NCI-H2081 (cell line): ENCODE results near the gene TBC1D20.
"Not testable (repeated sequence)": the region's sequence is repeated elsewhere in the genome, so short reads cannot be mapped to it uniquely, and the experiment has no call there.

Experiments used
- DNase-seq, 2 experiments: peaks; one replicate each; lab custom pipeline; 2025; lab: John Stamatoyannopoulos, UW

TBC1D20 gene

GRCh38 chr20:475463-476357 is 13.4 kb upstream of the TBC1D20 start:
- no peak for DNase-seq

- no peak for DNase-seq
Observed at GRCh38 chr20:474581-474980, 12.2 kb upstream of the TBC1D20 start.

GRCh38 chr20:472889-473292 is 10.6 kb upstream of the TBC1D20 start:
- DNase-seq: no peak

- DNase-seq: no peak
Observed at GRCh38 chr20:472137-472846, 10.0 kb upstream of the TBC1D20 start.

GRCh38 chr20:469746-470490 is 7.6 kb upstream of the TBC1D20 start:
- DNase-seq: no peak

- DNase-seq: no peak
Observed at GRCh38 chr20:467755-468154, 5.4 kb upstream of the TBC1D20 start.

GRCh38 chr20:461254-462198 is 807 bp downstream of the TBC1D20 start:
- DNase-seq: peak; percentile 32 to 41

GRCh38 chr20:460707-461106 is 1.6 kb downstream of the TBC1D20 start:
- DNase-seq: no peak

- no peak for DNase-seq
Observed at GRCh38 chr20:460180-460579, 2.2 kb downstream of the TBC1D20 start.

GRCh38 chr20:458776-459175 is 3.6 kb downstream of the TBC1D20 start:
- DNase-seq: no peak

GRCh38 chr20:454951-455350 is 7.4 kb downstream of the TBC1D20 start:
- no peak for DNase-seq

GRCh38 chr20:452021-452420 is 10.3 kb downstream of the TBC1D20 start:
- not testable (repeated sequence) for DNase-seq

- DNase-seq: peak in 1 of 2 experiments; percentile 14
Observed at GRCh38 chr20:445514-446336, 16.6 kb downstream of the TBC1D20 start.

GRCh38 chr20:444862-445426 is 17.4 kb downstream of the TBC1D20 start:
- DNase-seq: no peak

GRCh38 chr20:444117-444516 is 18.2 kb downstream of the TBC1D20 start:
- DNase-seq: no peak

GRCh38 chr20:443223-443775 is 19.0 kb downstream of the TBC1D20 start:
- no peak for DNase-seq

GRCh38 chr20:440636-441035 is 21.7 kb downstream of the TBC1D20 start:
- DNase-seq: no peak

GRCh38 chr20:440148-440547 is 22.2 kb downstream of the TBC1D20 start:
- no peak for DNase-seq

GRCh38 chr20:438571-439469 is 23.5 kb downstream of the TBC1D20 start:
- DNase-seq: no peak
